OCI-LY7 (cell line): ENCODE results near the gene SNX19. TPM values are rescaled to one million over a fixed set of nuclear protein-coding genes. Genes with fewer than 3 reads are reported as not detected.

Source experiments
- BruUV-seq: library from RNA; stranded (reverse); fragments of 400-500 nt; replicated peaks from 2 replicates; lab custom pipeline; 2021; lab: Mats Ljungman, UMichigan
- CTCF ChIA-PET: fragments of 300-600 bp; sonication (Branson Sonifier 250); formaldehyde crosslinking; loops from one replicate; lab custom pipeline; 2022; ENCODE audit warnings: antibody characterized with exemption; ENCODE audit not compliant: unreplicated experiment; lab: Charles Lee
- POLR2A ChIA-PET: fragments of 300-600 bp; sonication (Branson Sonifier 250); formaldehyde crosslinking; loops from one replicate; lab custom pipeline; 2022; ENCODE audit warnings: antibody characterized with exemption; lab: Charles Lee
- DNase-seq: peaks from one replicate; pipeline ENCODE4 v3.0.0-alpha.2; 2015; ENCODE audit warnings: low spot score
- H2AFZ ChIP-seq: fragments of 200-600 bp; sonication (generic), shearing (Covaris generic); 2 replicates; pipeline ENCODE4 v1.6.1; 2014; ENCODE audit warnings: mild to moderate bottlenecking, antibody characterized with exemption, low read length, moderate library complexity
- H3K27ac ChIP-seq: fragments of 200-600 bp; sonication (generic); 2 replicates; pipeline ENCODE4 v1.5.1; 2014; ENCODE audit warnings: mixed run types, low read depth, mild to moderate bottlenecking, moderate library complexity, low read length, inconsistent platforms; ENCODE audit not compliant: poor library complexity, severe bottlenecking
- H3K36me3 ChIP-seq: fragments of 200-600 bp; sonication (generic); 2 replicates; pipeline ENCODE4 v1.6.1; 2014; ENCODE audit warnings: mild to moderate bottlenecking, antibody characterized with exemption, low read length, moderate library complexity, mixed read lengths; ENCODE audit not compliant: insufficient read depth
- H3K4me1 ChIP-seq: fragments of 200-600 bp; sonication (generic); 2 replicates; pipeline ENCODE4 v1.5.1; 2014; ENCODE audit warnings: mild to moderate bottlenecking, low read length; ENCODE audit not compliant: insufficient read depth, poor library complexity, severe bottlenecking
- H3K4me2 ChIP-seq: fragments of 200-600 bp; sonication (generic); 2 replicates; pipeline ENCODE4 v1.6.1; 2014; ENCODE audit warnings: mild to moderate bottlenecking, low read length
- H3K4me3 ChIP-seq: fragments of 200-600 bp; sonication (generic); 2 replicates; pipeline ENCODE4 v1.5.1; 2014; ENCODE audit warnings: mild to moderate bottlenecking, low read depth, low read length; ENCODE audit not compliant: poor library complexity, severe bottlenecking
- H3K79me2 ChIP-seq: fragments of 200-600 bp; sonication (generic); 2 replicates; pipeline ENCODE4 v1.6.1; 2016; ENCODE audit warnings: low read depth, mild to moderate bottlenecking, low read length, moderate library complexity, mixed read lengths; ENCODE audit not compliant: insufficient read depth
- H3K9me2 ChIP-seq: fragments of 200-600 bp; sonication (generic); 2 replicates; pipeline ENCODE4 v1.6.1; 2016; ENCODE audit warnings: mild to moderate bottlenecking, low read length, mixed read lengths; ENCODE audit not compliant: insufficient read depth
- H3K9me3 ChIP-seq: fragments of 200-600 bp; sonication (generic); 2 replicates; pipeline ENCODE4 v1.6.1; 2014; ENCODE audit warnings: mild to moderate bottlenecking, mixed run types, low read length, mixed read lengths
- H4K20me1 ChIP-seq: fragments of 200-600 bp; sonication (generic); 2 replicates; pipeline ENCODE4 v1.6.1; 2014; ENCODE audit warnings: mild to moderate bottlenecking, antibody characterized with exemption, low read length, moderate library complexity, mixed read lengths; ENCODE audit not compliant: insufficient read depth
- CTCF ChIP-seq: fragments of 200-600 bp; sonication (generic); conservative IDR thresholded peaks from 2 replicates; pipeline ENCODE4 v1.5.1; 2014; ENCODE audit warnings: mild to moderate bottlenecking, antibody characterized with exemption, low read length, moderate library complexity, mixed read lengths
- EZH2phosphoT487 ChIP-seq: fragments of 200-600 bp; sonication (generic); IDR thresholded peaks from 2 replicates; pipeline ENCODE4 v1.6.1; 2018; ENCODE audit warnings: low read depth, borderline replicate concordance, mild to moderate bottlenecking, mixed run types, antibody characterized with exemption, low read length, moderate library complexity, mixed read lengths
- intact Hi-C: fragments of 100-400 bp; cut with micrococcal nuclease; formaldehyde crosslinking; loops from one replicate; pipeline ENCODE4 v1.10.0; 2022; ENCODE audit not compliant: unreplicated experiment
- total RNA-seq, 2 experiments: library from RNA; depleted of rRNA in 1 of 2; stranded (reverse); fragments of >200 nt in 1 of 2; shearing (Covaris generic) in 1 of 2; gene quantifications; 2 replicates each; pipeline ENCODE4 v1.2.3, GENCODE V29; 2014 to 2022

The SNX19 gene
- total RNA-seq, 2 experiments from 2014 or later, result 35.0 to 35.8 TPM

DNA sequence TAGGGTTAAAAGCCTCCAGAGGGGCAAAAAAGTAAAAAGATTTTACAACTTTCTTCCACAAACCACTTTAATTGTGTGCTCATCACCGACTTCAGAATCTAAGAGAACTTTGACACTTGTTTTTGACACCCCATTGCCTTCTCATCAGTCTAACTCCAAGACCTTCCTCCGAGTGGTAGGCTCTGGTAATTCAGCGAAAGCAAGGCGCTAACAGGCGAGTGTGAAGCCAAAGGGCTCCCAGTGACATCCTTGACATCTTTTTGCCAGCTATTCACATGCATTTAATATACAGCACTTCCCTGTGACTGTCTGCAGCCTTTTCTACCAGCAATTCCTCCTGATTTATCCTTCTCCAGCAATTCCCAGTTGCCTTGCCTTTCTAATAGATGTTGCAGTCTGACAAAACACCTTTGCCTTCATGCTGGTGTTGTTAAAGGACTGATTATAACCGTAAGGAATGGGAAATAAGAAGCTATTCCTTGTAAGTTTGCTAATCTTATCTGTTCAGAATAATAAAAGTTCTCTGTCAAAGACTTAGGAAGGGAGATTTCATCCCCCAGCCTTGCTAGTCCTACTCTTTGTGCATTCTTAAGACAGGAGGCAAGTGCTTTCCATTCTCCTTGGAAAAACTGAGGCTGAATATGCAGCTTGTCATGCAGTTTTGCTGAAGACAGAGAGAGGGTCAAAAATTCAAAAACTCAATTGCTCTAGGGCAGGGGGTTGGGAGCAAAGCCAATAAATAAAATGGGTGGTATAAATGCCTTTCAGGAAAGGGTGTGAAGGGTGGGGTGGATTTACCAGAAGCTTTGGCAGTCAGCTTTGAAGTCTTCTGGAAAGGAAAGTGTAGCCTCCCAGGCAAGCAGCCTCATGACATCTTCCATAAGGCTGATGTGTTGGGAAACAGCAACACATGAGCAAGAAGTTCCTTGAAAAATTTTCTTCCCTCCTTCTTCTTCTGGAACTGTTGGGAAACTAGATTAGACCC, 39.1 kb downstream of the SNX19 start:
- Histone ChIP-seq H3K36me3 (peaks cover 52% of the 10 kb centered on the region), H3K9me3 (no peaks in the 10 kb centered on the region), H3K79me2 (no peaks in the 10 kb centered on the region), H3K27ac (no peak overlapping the region), H3K4me2 (no peak overlapping the region), H3K4me1 (no peaks in the 10 kb centered on the region), H2AFZ (no peak overlapping the region), H3K4me3 (no peak overlapping the region), H3K9me2 (no peaks in the 10 kb centered on the region), H4K20me1 (no peaks in the 10 kb centered on the region)
- CTCF ChIA-PET, result no interaction called here
- DNase-seq, result no peak
- BruUV-seq, result TSS peak; percentile 31
- TF ChIP-seq CTCF (no peak), EZH2phosphoT487 (no peak)
- intact Hi-C loops, result no loop called here
- POLR2A ChIA-PET, result interaction anchor here (0.8 kb wide), 1 partner anchor 460 kb away, joined by 3 read pairs; no protein-coding TSS in a partner anchor

DNA sequence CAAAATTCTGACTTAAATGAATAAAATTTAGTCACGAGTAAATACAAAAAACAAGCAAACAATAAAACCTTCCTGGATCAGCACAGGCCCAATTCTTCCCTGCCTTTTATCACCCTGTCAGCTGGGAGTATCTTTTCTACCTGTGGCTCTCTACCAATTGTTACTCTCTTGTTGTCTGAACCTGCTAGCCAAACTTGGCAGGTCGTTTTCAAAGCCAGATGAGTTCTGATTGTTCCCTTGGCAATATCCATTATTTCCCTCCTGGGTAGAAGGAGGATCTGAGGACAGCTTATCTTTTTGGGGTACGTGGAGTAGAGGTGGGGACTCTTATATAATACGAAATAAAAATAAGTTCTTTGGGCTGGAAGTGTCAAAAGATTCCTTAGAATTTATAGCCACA, 40.2 kb downstream of the SNX19 start:
- Histone ChIP-seq H3K4me3 (no peak overlapping the region), H3K36me3 (peaks cover 59% of the 10 kb centered on the region), H3K9me2 (no peaks in the 10 kb centered on the region), H4K20me1 (no peaks in the 10 kb centered on the region), H3K9me3 (no peaks in the 10 kb centered on the region), H3K27ac (no peak overlapping the region), H3K4me2 (no peak overlapping the region), H3K79me2 (no peaks in the 10 kb centered on the region), H3K4me1 (no peaks in the 10 kb centered on the region), H2AFZ (no peak overlapping the region)
- intact Hi-C loops, result no loop called here
- no peak for TF ChIP-seq CTCF
- no peak for TF ChIP-seq EZH2phosphoT487
- BruUV-seq, result no TSS peak
- DNase-seq, result no peak
- ChIA-PET POLR2A (interaction anchor here (0.6 kb wide), 1 partner anchor 558 kb away, joined by 3 read pairs; no protein-coding TSS in a partner anchor), CTCF (interaction anchor here (0.6 kb wide), 1 partner anchor 668 kb away, joined by 3 read pairs; no protein-coding TSS in a partner anchor)
